ENCODE data around the gene TCEAL7. TPM values are rescaled to one million over a fixed set of nuclear protein-coding genes. Genes with fewer than 3 reads are reported as not detected.

The TCEAL7 gene
- total RNA-seq, 4 donors from 2014 or later: 6.1 to 15.9 (median 8.2) TPM

DNA sequence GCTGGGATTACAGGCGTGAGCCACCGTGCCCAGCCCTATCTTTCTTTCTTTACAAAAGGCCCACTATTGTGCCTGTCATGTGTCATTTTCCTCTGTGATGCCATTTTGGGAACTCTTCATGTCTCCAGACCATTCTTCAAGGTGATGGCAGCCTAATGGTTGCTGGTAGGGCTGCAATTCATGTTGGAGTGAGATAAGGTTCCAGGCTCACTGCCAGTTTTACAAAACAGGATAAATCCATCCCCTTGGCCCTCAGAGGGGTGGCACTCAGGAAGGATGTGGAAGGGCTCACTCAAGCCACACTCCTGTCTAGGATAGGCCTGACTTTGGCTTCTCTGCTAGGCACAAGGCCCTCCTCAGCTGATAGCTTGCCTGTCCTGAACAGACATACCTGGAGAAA, 30.1 kb downstream of the TCEAL7 start:
- H3K4me1 ChIP-seq: no peaks in the 10 kb centered on the region
- 81 to 90% methylated on average over 2 of the region's 2 CpGs for WGBS, 2 donors
- no peaks in the 10 kb centered on the region for H3K36me3 ChIP-seq
- H3K27ac ChIP-seq: no peak overlapping the region
- TF ChIP-seq POLR2A (IDR thresholded peaks at IDR 0.05) (no peak), EP300 (IDR thresholded peaks at IDR 0.05) (no peak)
- TF ChIP-seq, protein P1, sequence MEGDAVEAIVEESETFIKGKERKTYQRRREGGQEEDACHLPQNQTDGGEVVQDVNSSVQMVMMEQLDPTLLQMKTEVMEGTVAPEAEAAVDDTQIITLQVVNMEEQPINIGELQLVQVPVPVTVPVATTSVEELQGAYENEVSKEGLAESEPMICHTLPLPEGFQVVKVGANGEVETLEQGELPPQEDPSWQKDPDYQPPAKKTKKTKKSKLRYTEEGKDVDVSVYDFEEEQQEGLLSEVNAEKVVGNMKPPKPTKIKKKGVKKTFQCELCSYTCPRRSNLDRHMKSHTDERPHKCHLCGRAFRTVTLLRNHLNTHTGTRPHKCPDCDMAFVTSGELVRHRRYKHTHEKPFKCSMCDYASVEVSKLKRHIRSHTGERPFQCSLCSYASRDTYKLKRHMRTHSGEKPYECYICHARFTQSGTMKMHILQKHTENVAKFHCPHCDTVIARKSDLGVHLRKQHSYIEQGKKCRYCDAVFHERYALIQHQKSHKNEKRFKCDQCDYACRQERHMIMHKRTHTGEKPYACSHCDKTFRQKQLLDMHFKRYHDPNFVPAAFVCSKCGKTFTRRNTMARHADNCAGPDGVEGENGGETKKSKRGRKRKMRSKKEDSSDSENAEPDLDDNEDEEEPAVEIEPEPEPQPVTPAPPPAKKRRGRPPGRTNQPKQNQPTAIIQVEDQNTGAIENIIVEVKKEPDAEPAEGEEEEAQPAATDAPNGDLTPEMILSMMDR (IDR thresholded peaks at IDR 0.05): no peak
- no peaks in the 10 kb centered on the region for H3K9me3 ChIP-seq
- H3K27me3 ChIP-seq: peaks cover 0 to 12% of the 10 kb centered on the region in 2 donors
- DNase-seq (ENCODE audit: low spot score in 2 of 2): no peak
- no peak overlapping the region for H3K4me3 ChIP-seq

DNA sequence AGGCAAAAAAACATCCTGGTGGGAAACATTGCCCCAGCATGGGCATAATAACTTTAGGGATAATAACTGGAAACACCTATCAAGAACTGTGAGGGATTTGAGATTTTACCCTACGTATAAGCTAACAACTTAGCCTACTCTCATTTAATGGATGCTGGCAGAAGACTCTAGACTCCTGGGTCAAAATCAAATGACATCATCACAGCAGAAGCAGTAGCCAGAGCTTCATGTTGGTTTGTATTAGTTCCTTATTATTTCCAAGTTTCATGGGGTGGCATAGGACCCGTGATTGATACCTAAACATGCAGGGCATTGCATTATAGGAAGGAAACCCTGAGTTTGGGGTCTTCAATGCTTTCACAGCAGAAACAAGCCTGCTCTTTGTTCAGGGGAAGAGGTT, 30.9 kb downstream of the TCEAL7 start:
- TF ChIP-seq, protein P1 (IDR thresholded peaks at IDR 0.05): no peak
- TF ChIP-seq POLR2A (IDR thresholded peaks at IDR 0.05) (no peak), EP300 (IDR thresholded peaks at IDR 0.05) (no peak)
- 49 to 56% methylated on average over 2 of the region's 2 CpGs for WGBS, 2 donors
- Histone ChIP-seq H3K27me3 (peaks cover 0 to 12% of the 10 kb centered on the region in 2 donors), H3K36me3 (no peaks in the 10 kb centered on the region), H3K4me1 (no peaks in the 10 kb centered on the region), H3K9me3 (no peaks in the 10 kb centered on the region), H3K4me3 (no peak overlapping the region), H3K27ac (no peak overlapping the region)
- no peak for DNase-seq (ENCODE audit: low spot score in 2 of 2)

DNA sequence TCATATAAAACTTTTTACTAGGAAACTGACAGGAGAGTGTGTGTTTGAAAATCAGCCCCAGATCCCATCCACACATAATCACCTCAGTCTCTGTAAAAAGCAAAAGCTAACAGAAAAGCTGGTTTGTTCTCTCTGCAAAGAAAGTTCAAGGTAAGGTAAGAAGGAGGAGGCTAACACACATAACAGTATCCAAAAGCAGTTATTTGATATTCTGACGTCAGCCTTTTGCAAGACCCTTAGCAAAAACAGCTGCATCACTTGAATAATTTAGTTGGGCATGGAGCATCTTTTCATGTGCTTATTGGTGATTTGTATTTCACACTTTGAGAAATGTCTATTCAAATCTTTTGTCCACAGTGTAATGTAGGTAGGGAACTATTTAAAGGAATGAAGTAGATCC, 31.8 kb downstream of the TCEAL7 start:
- no peaks in the 10 kb centered on the region for H3K36me3 ChIP-seq
- H3K4me3 ChIP-seq: no peak overlapping the region
- H3K9me3 ChIP-seq: no peaks in the 10 kb centered on the region
- DNase-seq (ENCODE audit: low spot score in 2 of 2): no peak
- WGBS, 2 donors: 20 to 44% methylated on average over 1 of the region's 1 CpG
- H3K27ac ChIP-seq: no peak overlapping the region
- H3K4me1 ChIP-seq: no peaks in the 10 kb centered on the region
- H3K27me3 ChIP-seq: peaks cover 0 to 7% of the 10 kb centered on the region in 2 donors
- no peak for TF ChIP-seq EP300 (IDR thresholded peaks at IDR 0.05)
- no peak for TF ChIP-seq POLR2A (IDR thresholded peaks at IDR 0.05)
- TF ChIP-seq, protein P1 (IDR thresholded peaks at IDR 0.05): no peak

DNA sequence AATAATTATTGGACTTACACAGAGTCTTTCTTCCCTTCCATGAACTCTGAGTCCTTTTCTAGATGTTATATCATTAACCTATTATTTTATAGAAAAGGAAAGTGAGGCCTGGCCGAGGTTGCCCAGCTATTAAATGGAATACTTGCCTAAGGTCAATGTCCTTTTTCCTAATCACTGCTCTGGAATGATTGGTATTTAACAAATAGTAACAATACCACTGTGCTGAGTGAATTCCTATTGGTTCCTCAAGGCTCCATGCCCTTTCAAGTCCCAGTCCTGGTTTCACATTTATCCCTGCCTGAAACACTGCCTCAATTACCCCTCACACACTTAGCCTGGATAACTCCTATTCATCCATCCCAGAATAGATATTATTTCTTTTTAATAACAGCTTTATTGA, 32.4 kb downstream of the TCEAL7 start:
- Histone ChIP-seq H3K4me1 (no peaks in the 10 kb centered on the region), H3K36me3 (no peaks in the 10 kb centered on the region), H3K4me3 (no peak overlapping the region), H3K9me3 (no peaks in the 10 kb centered on the region), H3K27ac (no peak overlapping the region), H3K27me3 (peaks cover 0 to 4% of the 10 kb centered on the region in 2 donors)
- WGBS, 2 donors: 3 to 5% methylated on average over 1 of the region's 1 CpG
- DNase-seq (ENCODE audit: low spot score in 2 of 2): no peak
- no peak for TF ChIP-seq POLR2A (IDR thresholded peaks at IDR 0.05)
- TF ChIP-seq, protein P1 (IDR thresholded peaks at IDR 0.05): no peak
- TF ChIP-seq EP300 (IDR thresholded peaks at IDR 0.05): no peak

DNA sequence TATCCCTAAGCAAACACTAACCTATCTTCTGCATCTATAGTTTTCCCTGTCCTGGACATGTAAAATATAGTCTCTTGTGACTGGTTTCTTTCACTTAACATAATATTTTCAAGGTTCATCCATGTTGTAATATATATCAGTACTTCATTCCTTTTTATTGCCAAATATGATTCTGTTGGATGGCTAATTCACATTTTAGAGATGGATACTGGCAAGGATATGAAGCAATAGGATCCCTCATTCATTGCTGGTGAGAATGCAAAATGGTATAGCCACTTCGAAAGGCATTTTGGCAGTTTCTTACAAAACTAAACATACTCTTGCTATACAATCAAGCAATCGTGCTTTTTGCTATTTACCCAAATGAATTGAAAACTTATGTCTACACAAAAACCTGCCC, 33.0 kb downstream of the TCEAL7 start:
- Histone ChIP-seq H3K4me1 (no peaks in the 10 kb centered on the region), H3K27me3 (peaks cover 0 to 4% of the 10 kb centered on the region in 2 donors), H3K27ac (no peak overlapping the region), H3K4me3 (no peak overlapping the region), H3K36me3 (no peaks in the 10 kb centered on the region), H3K9me3 (no peaks in the 10 kb centered on the region)
- 78 to 98% methylated on average over 2 of the region's 2 CpGs for WGBS, 2 donors
- no peak for DNase-seq (ENCODE audit: low spot score in 2 of 2)
- no peak for TF ChIP-seq POLR2A (IDR thresholded peaks at IDR 0.05)

DNA sequence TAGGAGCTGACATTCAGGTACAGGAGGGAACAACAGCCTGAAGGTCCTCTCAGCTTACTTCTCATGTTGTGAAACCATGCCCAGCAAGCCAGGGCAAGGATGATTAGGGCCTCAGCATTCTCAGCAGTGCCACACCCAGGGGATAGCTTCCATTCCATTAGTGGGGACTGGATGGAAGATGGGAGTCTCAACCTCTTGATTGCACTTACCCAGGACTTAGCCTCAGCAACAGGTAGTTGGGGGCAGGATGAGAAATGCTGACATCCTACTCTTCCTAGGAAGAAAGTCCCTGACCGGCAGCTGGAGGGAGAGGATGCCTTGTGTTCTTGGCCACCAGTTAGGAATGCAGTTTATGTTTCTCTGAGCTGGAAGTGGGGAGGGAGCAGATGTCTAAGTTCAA, 37.5 kb downstream of the TCEAL7 start:
- Histone ChIP-seq H3K4me3 (no peak overlapping the region), H3K27me3 (peaks cover 0 to 14% of the 10 kb centered on the region in 2 donors), H3K4me1 (no peaks in the 10 kb centered on the region), H3K36me3 (no peaks in the 10 kb centered on the region), H3K9me3 (no peaks in the 10 kb centered on the region), H3K27ac (no peak overlapping the region)
- TF ChIP-seq EP300 (IDR thresholded peaks at IDR 0.05): no peak
- TF ChIP-seq POLR2A (IDR thresholded peaks at IDR 0.05): no peak
- TF ChIP-seq, protein P1 (IDR thresholded peaks at IDR 0.05): no peak
- no peak for DNase-seq (ENCODE audit: low spot score in 2 of 2)
- WGBS, 2 donors: 11 to 70% methylated on average over 1 of the region's 1 CpG

Data from tibial nerve (tissue), 4 donors.